K562 (cell line): Measurements from ENCODE around the gene TRAPPC12. TPM values are rescaled to one million over a fixed set of nuclear protein-coding genes. Genes with fewer than 3 reads are reported as not detected.

Experiments used
- ATAC-seq: fragments of 200-7000 bp; cut with Tn5 transposase; 3 replicates; pipeline ENCODE4 v1.9.1; 2020; ENCODE audit warnings: moderate library complexity
- BruUV-seq: library from RNA; stranded (reverse); fragments of 400-500 nt; replicated peaks from 2 replicates; lab custom pipeline; 2021; lab: Mats Ljungman, UMichigan
- CTCF ChIA-PET: fragments of 300-600 bp; formaldehyde crosslinking; extraction: SDS; loops from one replicate; lab custom pipeline; 2021; ENCODE audit warnings: low intra/inter-chr PET ratio; lab: Yijun Ruan, JAX
- POLR2A ChIA-PET: fragments of 300-600, 350-650 bp; sonication (Branson Sonifier 250); formaldehyde crosslinking; extraction: SDS; loops from one replicate; lab custom pipeline; 2021; ENCODE audit warnings: antibody characterized with exemption, inconsistent platforms; lab: Yijun Ruan, JAX
- DNase-seq, 4 experiments: peaks; one replicate each; pipeline versions ENCODE4 v3.0.0 to v3.0.0-alpha.2; 2011 to 2018; ENCODE audit warnings: low spot score in 3 of 4, mixed read lengths in 3 of 4; ENCODE audit errors: extremely low read depth in 1 of 4
- FAIRE-seq: peaks from 2 replicates; lab custom pipeline; 2011; peaks lifted over from hg19 to GRCh38; lab: Jason Lieb, UNC
- H2AFZ ChIP-seq: 2 replicates; pipeline ENCODE4 v1.6.0; 2011; ENCODE audit warnings: low read depth, low read length, control low read depth, inconsistent platforms
- H3K27ac ChIP-seq: fragments of 200-600 bp; 3 replicates; pipeline ENCODE4 v1.8.0; 2011; ENCODE audit warnings: low read depth, mild to moderate bottlenecking, control low read depth, inconsistent platforms, low read length, moderate library complexity, mixed read lengths; ENCODE audit errors: extremely low read depth
- H3K27me3 ChIP-seq, 2 experiments: fragments of 300-600 bp in 1 of 2; 2 replicates in 1 of 2; 3 replicates in 1 of 2; pipeline versions ENCODE4 v1.6.0 to v1.8.0; 2011; ENCODE audit warnings: inconsistent platforms in 2 of 2, low read length in 2 of 2, mild to moderate bottlenecking in 1 of 2, mixed read lengths in 1 of 2, moderate library complexity in 1 of 2; ENCODE audit not compliant: control insufficient read depth in 2 of 2, insufficient read depth in 2 of 2
- H3K36me3 ChIP-seq: fragments of 300-600 bp; 3 replicates; pipeline ENCODE4 v1.8.0; 2011; ENCODE audit warnings: mild to moderate bottlenecking, low read length, inconsistent platforms; ENCODE audit not compliant: control insufficient read depth, insufficient read depth
- H3K4me1 ChIP-seq, 2 experiments: fragments of 200-600 bp in 1 of 2; replicated peaks in 1 of 2; 2 replicates in 1 of 2; 3 replicates in 1 of 2; pipeline versions ENCODE4 v1.5.1 to v1.8.0; 2011; ENCODE audit warnings: inconsistent platforms in 2 of 2, low read length in 2 of 2, mild to moderate bottlenecking in 1 of 2, mixed read lengths in 1 of 2, moderate library complexity in 1 of 2; ENCODE audit not compliant: control insufficient read depth in 2 of 2, insufficient read depth in 2 of 2
- H3K4me2 ChIP-seq: 2 replicates; pipeline ENCODE4 v1.6.1; 2011; ENCODE audit warnings: low read length, control low read depth, inconsistent platforms, mixed read lengths; ENCODE audit not compliant: insufficient read depth
- H3K4me3 ChIP-seq: fragments of 200-600 bp; sonication (generic), shearing (Covaris generic); 2 replicates; pipeline ENCODE4 v1.5.1; 2016; ENCODE audit warnings: control low read depth, inconsistent platforms
- H3K79me2 ChIP-seq: fragments of 200-600 bp; 3 replicates; pipeline ENCODE4 v1.8.0; 2011; ENCODE audit warnings: low read length, inconsistent platforms; ENCODE audit not compliant: control insufficient read depth, insufficient read depth
- H3K9ac ChIP-seq, 2 experiments: 2 replicates each; pipeline versions ENCODE4 v1.6.0 to v1.6.1; 2011; ENCODE audit warnings: low read depth in 2 of 2, low read length in 2 of 2, control low read depth in 1 of 2, inconsistent platforms in 1 of 2, mild to moderate bottlenecking in 1 of 2, mixed read lengths in 1 of 2; ENCODE audit not compliant: insufficient read depth in 1 of 2
- H3K9me1 ChIP-seq: one replicate; pipeline ENCODE4 v1.6.0; 2011; ENCODE audit warnings: inconsistent platforms, mild to moderate bottlenecking, low read length, moderate library complexity; ENCODE audit not compliant: control insufficient read depth, insufficient read depth
- H3K9me3 ChIP-seq: replicated peaks from 2 replicates; pipeline ENCODE4 v1.5.1; 2011; ENCODE audit warnings: low read depth, low read length, inconsistent platforms; ENCODE audit not compliant: control insufficient read depth, insufficient read depth
- H4K20me1 ChIP-seq: replicated peaks from 2 replicates; pipeline ENCODE4 v1.6.1; 2011; ENCODE audit warnings: low read length, inconsistent platforms, mixed read lengths; ENCODE audit not compliant: control insufficient read depth, insufficient read depth
- BCOR ChIP-seq: fragments of 450-650 bp; IDR thresholded peaks from 2 replicates; pipeline ENCODE4 v1.6.1; 2016
- CC2D1A ChIP-seq: fragments of 450-650 bp; IDR thresholded peaks from 2 replicates; pipeline ENCODE4 v1.6.1; 2017; ENCODE audit warnings: mild to moderate bottlenecking
- DDX20 ChIP-seq: fragments of 450-650 bp; IDR thresholded peaks from 2 replicates; pipeline ENCODE4 v1.6.1; 2016; ENCODE audit warnings: missing genetic modification characterization, low read depth, mild to moderate bottlenecking, missing compliant biosample characterization, moderate library complexity
- ETV1 ChIP-seq: fragments of 450-650 bp; conservative IDR thresholded peaks from 2 replicates; pipeline ENCODE4 v1.6.1; 2016; ENCODE audit warnings: missing genetic modification characterization, control low read depth, low read depth, missing compliant biosample characterization
- LCOR ChIP-seq: sonication (generic); formaldehyde crosslinking; IDR thresholded peaks from 2 replicates; pipeline ENCODE4 v1.8.0; 2022; ENCODE audit warnings: mild to moderate bottlenecking, missing genetic modification reagents
- MAFF ChIP-seq: IDR thresholded peaks from 2 replicates; pipeline ENCODE4 v1.6.1; 2012; ENCODE audit warnings: low read length, improper control_type of control experiment
- MBD1 ChIP-seq: fragments of 250-450 bp; sonication (Bioruptor Pico); IDR thresholded peaks from 2 replicates; pipeline ENCODE4 v1.8.0; 2022; ENCODE audit warnings: inconsistent platforms
- NFIX ChIP-seq: fragments of 250-450 bp; sonication (Bioruptor Pico); IDR thresholded peaks from 2 replicates; pipeline ENCODE4 v1.4.0; 2020; ENCODE audit warnings: low read depth, mild to moderate bottlenecking, moderate library complexity
- PTRF ChIP-seq: fragments of 450-650 bp; IDR thresholded peaks from 2 replicates; pipeline ENCODE4 v1.6.1; 2016; ENCODE audit warnings: mild to moderate bottlenecking, missing genetic modification characterization, missing compliant biosample characterization
- SMAD3 ChIP-seq: fragments of 450-650 bp; formaldehyde crosslinking; conservative IDR thresholded peaks from 2 replicates; pipeline ENCODE4 v1.4.0; 2020; ENCODE audit warnings: mild to moderate bottlenecking
- TSHZ1 ChIP-seq: fragments of 250-450 bp; sonication (Bioruptor Pico); IDR thresholded peaks from 2 replicates; pipeline ENCODE4 v1.4.0; 2020; ENCODE audit warnings: mild to moderate bottlenecking, moderate library complexity
- ZFX ChIP-seq: sonication (generic); formaldehyde crosslinking; IDR thresholded peaks from 2 replicates; pipeline ENCODE4 v1.8.0; 2022; ENCODE audit warnings: mild to moderate bottlenecking, missing genetic modification reagents, moderate library complexity
- ZNF146 ChIP-seq: IDR thresholded peaks from one replicate; pipeline ENCODE4 v1.6.1; 2018; ENCODE audit warnings: missing compliant biosample characterization; ENCODE audit not compliant: unreplicated experiment
- ZNF197 ChIP-seq: fragments of 200-800 bp; sonication (Bioruptor generic); IDR thresholded peaks from 2 replicates; pipeline ENCODE4 v1.6.1; 2016; ENCODE audit warnings: low read depth, missing genetic modification characterization, missing compliant biosample characterization
- ZNF282 ChIP-seq: sonication (generic); formaldehyde crosslinking; IDR thresholded peaks from 2 replicates; pipeline ENCODE4 v1.8.1; 2023; ENCODE audit warnings: missing genetic modification reagents
- ZSCAN29 ChIP-seq: fragments of 450-650 bp; IDR thresholded peaks from 2 replicates; pipeline ENCODE4 v1.6.1; 2017
- WGBS: fragments of 100-300 bp; shearing (Covaris generic); methylation state at CpG from one replicate; pipeline ENCODE4 v1.1.6; 2016; ENCODE audit warnings: low coverage, mixed read lengths; ENCODE audit not compliant: insufficient coverage; ENCODE audit errors: missing lambda C conversion rate; 5-methylcytosine and 5-hydroxymethylcytosine counted together
- in situ Hi-C: fragments of 300-500 bp; cut with MboI; formaldehyde crosslinking; loops from 4 replicates; pipeline ENCODE4 v1.15.0; 2018; ENCODE audit warnings: inconsistent platforms, mixed read lengths
- intact Hi-C: fragments of 100-400 bp; cut with micrococcal nuclease; formaldehyde crosslinking; loops from 2 replicates; pipeline ENCODE4 v1.14.2; 2022
- polyA plus RNA-seq, 8 experiments: library from polyadenylated mRNA; depleted of rRNA in 4 of 8; stranded (reverse) in 5 of 8; unstranded in 3 of 8; fragments of >200 nt; fragmentation: Nextera tagmentation in 2 of 8; fragmentation: Illumina TruSeq in 1 of 8; extraction: Ambion mirVana in 2 of 8; extraction: Trizol in 1 of 8; gene quantifications; 2 replicates each; pipeline versions ENCODE4 v1.2.1 to v1.2.3, GENCODE V29; 2011 to 2014; ENCODE audit warnings: inconsistent platforms in 1 of 8, missing spikeins in 1 of 8
- total RNA-seq, 7 experiments: library from RNA; depleted of rRNA in 6 of 7; stranded (reverse); fragments of >200 nt in 6 of 7; fragmentation: Illumina TruSeq in 2 of 7; extraction: Trizol in 2 of 7; gene quantifications; 2 replicates each; pipeline versions ENCODE4 v1.2.1 to v1.2.3, GENCODE V29; 2011 to 2021; ENCODE audit warnings: low replicate concordance in 1 of 7

TRAPPC12 gene
- total and polyA plus RNA-seq, 9 of the 15 experiments (the other 6 are each of a cell fraction or from before 2014, with no cell fraction given), result 8.0 to 75.2 (median 39.1) TPM

- TF ChIP-seq ZNF197 (CRISPR knock-in tag), result no peak
- no peak for TF ChIP-seq CC2D1A
- TF ChIP-seq PTRF (tag), result no peak
- no peak for TF ChIP-seq LCOR (CRISPR knock-in tag)
- TF ChIP-seq ZNF282 (CRISPR knock-in tag), result no peak
- no peak for TF ChIP-seq TSHZ1 (CRISPR knock-in tag)
- TF ChIP-seq MAFF, result no peak
- no peak for TF ChIP-seq ZFX (CRISPR knock-in tag)
- TF ChIP-seq MBD1 (CRISPR knock-in tag), result no peak
- TF ChIP-seq ZSCAN29, result no peak
- TF ChIP-seq NFIX (CRISPR knock-in tag), result no peak
- no peak for TF ChIP-seq SMAD3 (CRISPR knock-in tag)
- no peak for TF ChIP-seq DDX20 (tag)
- no peak for TF ChIP-seq BCOR
- no peak for TF ChIP-seq ZNF146 (CRISPR knock-in tag)
- TF ChIP-seq ETV1 (tag), result no peak
- Histone ChIP-seq H3K4me2 (no peak overlapping the region), H3K79me2 (no peaks in the 10 kb centered on the region), H3K4me1 (peaks cover 0 to 7% of the 10 kb centered on the region in 2 experiments; a peak in 1 of 5 replicates), H2AFZ (no peak overlapping the region), H3K36me3 (peaks cover 63% of the 10 kb centered on the region; the same call in 2 of the 3 replicates), H3K9ac (no peak overlapping the region), H3K27ac (no peak overlapping the region), H3K9me3 (no peaks in the 10 kb centered on the region), H3K4me3 (no peak overlapping the region), H3K27me3 (no peaks in the 10 kb centered on the region), H3K9me1 (peaks cover 5% of the 10 kb centered on the region), H4K20me1 (no peaks in the 10 kb centered on the region)
- DNase-seq (no peak), FAIRE-seq (no peak), ATAC-seq (no peak)
- in situ Hi-C loops (no loop called here), intact Hi-C loops (no loop called here)
- 89% methylated on average over 14 of the region's 14 CpGs for WGBS
- BruUV-seq, result no TSS peak
- ChIA-PET POLR2A (interaction anchor here (0.6 kb wide), 1 partner anchor 17 kb away, joined by 3 read pairs; no protein-coding TSS in a partner anchor), CTCF (no interaction called here)
These were observed 97.0 kb downstream of the TRAPPC12 start for GRCh38 chr2:3476321-3476984.
